Spleen (tissue), 11 donors: ENCODE measurements around the gene GTSF1L. TPM values are rescaled to one million over a fixed set of nuclear protein-coding genes. Genes with fewer than 3 reads are reported as not detected.

Experiments used
- DNase-seq: peaks from one replicate; pipeline ENCODE4 v3.0.0-alpha.2; 2020
- H3K27ac ChIP-seq, 8 donors: fragments of 200-600 bp; sonication (generic) in 7 of 8; 1 replicate in 4 of 8; 2 replicates in 4 of 8; pipeline versions ENCODE4 v1.5.0 to v1.8.0; 2016 to 2021; ENCODE audit warnings: inconsistent platforms in 4 of 8, mild to moderate bottlenecking in 4 of 8, moderate library complexity in 1 of 8
- H3K27me3 ChIP-seq, 7 donors: fragments of 200-600 bp; sonication (generic) in 6 of 7; replicated peaks in 1 of 7; 1 replicate in 4 of 7; 2 replicates in 3 of 7; pipeline versions ENCODE4 v1.5.0 to v1.8.0; 2016 to 2021; ENCODE audit warnings: inconsistent platforms in 3 of 7, mild to moderate bottlenecking in 1 of 7
- H3K36me3 ChIP-seq, 6 donors: fragments of 200-600 bp; sonication (generic) in 5 of 6; 1 replicate in 4 of 6; 2 replicates in 2 of 6; pipeline versions ENCODE4 v1.5.0 to v1.8.0; 2016 to 2021; ENCODE audit warnings: inconsistent platforms in 2 of 6
- H3K4me1 ChIP-seq, 6 donors: fragments of 200-600 bp; sonication (generic) in 5 of 6; 1 replicate in 3 of 6; 2 replicates in 3 of 6; pipeline versions ENCODE4 v1.5.0 to v1.8.0; 2016 to 2021; ENCODE audit warnings: inconsistent platforms in 3 of 6
- H3K4me3 ChIP-seq, 8 donors: fragments of 200-600 bp; sonication (generic) in 7 of 8; 1 replicate in 4 of 8; 2 replicates in 4 of 8; pipeline versions ENCODE4 v1.5.0 to v1.8.0; 2016 to 2021; ENCODE audit warnings: inconsistent platforms in 4 of 8, mild to moderate bottlenecking in 4 of 8, moderate library complexity in 2 of 8
- H3K9me3 ChIP-seq, 8 donors: fragments of 200-600 bp; sonication (generic) in 7 of 8; 1 replicate in 4 of 8; 2 replicates in 4 of 8; pipeline versions ENCODE4 v1.5.0 to v1.8.0; 2016 to 2021; ENCODE audit warnings: inconsistent platforms in 4 of 8
- POLR2A ChIP-seq, 3 donors: fragments of 450-650 bp; IDR thresholded peaks; one replicate each; pipeline ENCODE4 v1.5.1; 2017; ENCODE audit warnings: antibody characterized with exemption in 3 of 3, mild to moderate bottlenecking in 1 of 3
- POLR2AphosphoS5 ChIP-seq, 3 donors: sonication (generic); formaldehyde crosslinking; IDR thresholded peaks; one replicate each; pipeline ENCODE4 v1.5.1; 2017; ENCODE audit warnings: antibody characterized with exemption in 3 of 3
- WGBS, 5 donors: extraction: QIAGEN DNeasy Blood & Tissue Kit in 3 of 5; methylation state at CpG; one replicate each; pipeline versions ENCODE4 v1.1.5 to v1.1.7; 2013 to 2018; 5-methylcytosine and 5-hydroxymethylcytosine counted together
- intact Hi-C: fragments of 100-400 bp; cut with DNase I; formaldehyde crosslinking; loops from one replicate; pipeline ENCODE4 v1.15.0; 2023; ENCODE audit warnings: low total_unique reads
- polyA plus RNA-seq, 3 donors: library from polyadenylated mRNA; stranded (reverse); fragments of 200-250 nt; gene quantifications; one replicate each; pipeline ENCODE4 v1.2.1, GENCODE V29; 2013
- total RNA-seq, 7 donors: library from RNA; depleted of rRNA in 3 of 7; stranded (reverse); fragments of >200 nt in 3 of 7; fragmentation: NEBNext Ultra II Directional in 4 of 7; extraction: Animal tissue kit (Norgen Biotek cat#: 25700) in 4 of 7; gene quantifications; one replicate each; pipeline versions ENCODE4 v1.1.0 to v1.2.1, GENCODE V29; 2016 to 2021
- TF ChIP-seq, protein P1 (sequence below), 11 experiments: fragments of 200-600 bp in 7 of 11; fragments of 450-650 bp in 4 of 11; sonication (generic) in 4 of 11; IDR thresholded peaks in 8 of 11; conservative IDR thresholded peaks in 3 of 11; 1 replicate in 7 of 11; 2 replicates in 4 of 11; pipeline versions ENCODE4 v1.4.0 to v1.8.0; 2016 to 2021; ENCODE audit warnings: antibody characterized with exemption in 11 of 11, inconsistent platforms in 4 of 11, mild to moderate bottlenecking in 1 of 11
- donor health status: healthy with polysubstance abuse.
- donor health status: DM: no; HTN: no; CAD: no; lungs with moderate emphysema.
- donor health status: DM: no; HTN: no; CAD: no.
- donor health status: Bipolar disorder and iron deficiency.
- donor health status: healthy.
- donor health status: DM: no; HTN: no; CAD: no.
- donor health status: DM: yes; HTN: yes; CAD: no.

The GTSF1L gene
- total and polyA plus RNA-seq, 10 donors: 0.40 to 3.0 (median 0.90) TPM; not detected in 5

DNA sequence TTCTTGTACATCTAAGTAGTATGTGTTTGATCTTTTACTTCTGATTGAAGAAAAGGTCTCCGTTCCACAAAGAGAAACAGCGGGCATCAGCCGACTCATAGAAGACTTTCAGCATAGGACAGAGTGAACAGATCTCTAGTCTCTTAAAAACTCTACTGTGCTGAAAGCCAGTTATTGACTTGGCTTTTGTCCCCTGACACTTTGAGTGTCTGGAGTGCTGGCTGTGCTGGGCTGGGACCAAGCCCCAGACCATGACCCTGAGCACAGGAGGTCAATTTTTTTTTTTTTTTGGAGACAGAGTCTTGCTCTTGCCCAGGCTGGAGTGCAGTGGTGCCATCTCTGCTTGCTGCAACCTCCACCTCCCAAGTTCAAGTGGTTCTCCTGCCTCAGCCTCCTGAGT, 32.0 kb downstream of the GTSF1L start:
- TF ChIP-seq POLR2A (IDR thresholded peaks at IDR 0.05) (no peak), POLR2AphosphoS5 (IDR thresholded peaks at IDR 0.05) (no peak)
- TF ChIP-seq, protein P1, sequence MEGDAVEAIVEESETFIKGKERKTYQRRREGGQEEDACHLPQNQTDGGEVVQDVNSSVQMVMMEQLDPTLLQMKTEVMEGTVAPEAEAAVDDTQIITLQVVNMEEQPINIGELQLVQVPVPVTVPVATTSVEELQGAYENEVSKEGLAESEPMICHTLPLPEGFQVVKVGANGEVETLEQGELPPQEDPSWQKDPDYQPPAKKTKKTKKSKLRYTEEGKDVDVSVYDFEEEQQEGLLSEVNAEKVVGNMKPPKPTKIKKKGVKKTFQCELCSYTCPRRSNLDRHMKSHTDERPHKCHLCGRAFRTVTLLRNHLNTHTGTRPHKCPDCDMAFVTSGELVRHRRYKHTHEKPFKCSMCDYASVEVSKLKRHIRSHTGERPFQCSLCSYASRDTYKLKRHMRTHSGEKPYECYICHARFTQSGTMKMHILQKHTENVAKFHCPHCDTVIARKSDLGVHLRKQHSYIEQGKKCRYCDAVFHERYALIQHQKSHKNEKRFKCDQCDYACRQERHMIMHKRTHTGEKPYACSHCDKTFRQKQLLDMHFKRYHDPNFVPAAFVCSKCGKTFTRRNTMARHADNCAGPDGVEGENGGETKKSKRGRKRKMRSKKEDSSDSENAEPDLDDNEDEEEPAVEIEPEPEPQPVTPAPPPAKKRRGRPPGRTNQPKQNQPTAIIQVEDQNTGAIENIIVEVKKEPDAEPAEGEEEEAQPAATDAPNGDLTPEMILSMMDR (IDR thresholded peaks at IDR 0.05 in 8 of 11, conservative IDR thresholded peaks at IDR 0.05 in 3 of 11): no peak
- Histone ChIP-seq H3K4me1 (peaks cover 0 to 5% (median 0%) of the 10 kb centered on the region in 6 donors), H3K27me3 (no peaks in the 10 kb centered on the region), H3K4me3 (no peak overlapping the region), H3K9me3 (no peaks in the 10 kb centered on the region), H3K27ac (no peak overlapping the region), H3K36me3 (peaks cover 0 to 52% (median under 1%) of the 10 kb centered on the region in 6 donors)
- intact Hi-C loops: loop anchor here (5.0 kb wide), 2 partner anchors 157 to 247 kb away; no protein-coding TSS in a partner anchor
- WGBS, 5 donors: 90 to 100% (median 93%) methylated on average over 3 of the region's 3 CpGs
- no peak for DNase-seq

- no peaks in the 10 kb centered on the region for H3K27me3 ChIP-seq
- TF ChIP-seq, protein P1 (IDR thresholded peaks at IDR 0.05 in 8 of 11, conservative IDR thresholded peaks at IDR 0.05 in 3 of 11): peak in 10 of 11 experiments; percentile 11 to 74 (median 58)
- no peak for TF ChIP-seq POLR2A (IDR thresholded peaks at IDR 0.05)
- WGBS, 5 donors: 78 to 96% (median 86%) methylated on average over 2 to 5 of the region's 5 CpGs
- DNase-seq: peak; percentile 87
- no peak overlapping the region for H3K4me3 ChIP-seq
- H3K4me1 ChIP-seq: peaks cover 0 to 5% (median 0%) of the 10 kb centered on the region in 6 donors
- peaks cover 0 to 53% (median 0%) of the 10 kb centered on the region in 6 donors for H3K36me3 ChIP-seq
- H3K9me3 ChIP-seq: no peaks in the 10 kb centered on the region
- no peak overlapping the region for H3K27ac ChIP-seq
- intact Hi-C loops: loop anchor here (5.0 kb wide), 2 partner anchors 155 to 245 kb away; no protein-coding TSS in a partner anchor
These were observed 34.8 kb downstream of the GTSF1L start for GRCh38 chr20:43691928-43692524.

DNA sequence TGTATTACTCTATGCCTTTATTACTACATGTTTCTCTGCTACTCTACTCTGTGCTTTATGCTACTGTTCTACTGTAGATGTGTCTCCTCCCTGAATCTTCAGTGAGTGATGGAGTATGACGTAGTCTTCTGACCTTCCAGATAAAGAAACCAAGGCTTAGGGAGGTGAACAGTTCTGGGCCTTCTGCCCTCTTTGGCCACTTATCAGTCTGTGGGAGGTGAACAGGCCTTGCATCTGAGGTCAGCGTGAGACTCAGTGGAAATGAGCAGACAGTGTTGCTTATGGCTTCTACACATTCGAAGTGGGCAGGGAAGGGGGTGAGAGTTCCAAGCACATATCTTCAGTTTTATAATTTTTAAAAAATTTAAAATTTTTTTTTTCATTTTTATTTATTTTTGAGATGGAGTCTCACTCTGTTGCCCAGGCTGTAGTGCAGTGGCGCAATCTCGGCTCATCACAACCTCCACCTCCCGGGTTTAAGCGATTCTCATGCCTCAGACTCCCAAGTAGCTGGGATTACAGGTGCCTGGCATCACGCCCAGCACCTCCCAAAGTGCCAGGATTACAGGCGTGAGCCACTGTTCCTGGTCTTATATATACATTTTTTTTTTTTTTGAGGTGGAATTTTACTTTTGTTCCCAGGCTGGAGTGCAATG, 35.7 kb downstream of the GTSF1L start:
- H3K9me3 ChIP-seq: no peaks in the 10 kb centered on the region
- intact Hi-C loops: loop anchor here (5.0 kb wide), 2 partner anchors 154 to 244 kb away; no protein-coding TSS in a partner anchor
- TF ChIP-seq POLR2A (IDR thresholded peaks at IDR 0.05) (no peak), POLR2AphosphoS5 (IDR thresholded peaks at IDR 0.05) (no peak)
- TF ChIP-seq, protein P1 (IDR thresholded peaks at IDR 0.05 in 8 of 11, conservative IDR thresholded peaks at IDR 0.05 in 3 of 11): no peak

GRCh38 chr20:43689165-43689564, 37.6 kb downstream of the GTSF1L start:
- no peak overlapping the region for H3K4me3 ChIP-seq
- WGBS, 5 donors: 81 to 98% (median 95%) methylated on average over 4 of the region's 4 CpGs
- no peaks in the 10 kb centered on the region for H3K27me3 ChIP-seq
- H3K9me3 ChIP-seq: no peaks in the 10 kb centered on the region
- intact Hi-C loops: no loop called here
- TF ChIP-seq, protein P1 (IDR thresholded peaks at IDR 0.05 in 8 of 11, conservative IDR thresholded peaks at IDR 0.05 in 3 of 11): no peak
- TF ChIP-seq POLR2AphosphoS5 (IDR thresholded peaks at IDR 0.05) (no peak), POLR2A (IDR thresholded peaks at IDR 0.05) (no peak)
- DNase-seq: no peak
- H3K4me1 ChIP-seq: peaks cover 0 to 5% (median 0%) of the 10 kb centered on the region in 6 donors
- no peak overlapping the region for H3K27ac ChIP-seq
- peaks cover 0 to 46% (median 0%) of the 10 kb centered on the region in 6 donors for H3K36me3 ChIP-seq

More for the DNA sequence above, 35.7 kb downstream of the GTSF1L start:
- H3K4me3 ChIP-seq: no peak overlapping the region
- H3K4me1 ChIP-seq: peaks cover 0 to 5% (median 0%) of the 10 kb centered on the region in 6 donors
- DNase-seq: no peak
- no peaks in the 10 kb centered on the region for H3K27me3 ChIP-seq
- 92 to 97% (median 93%) methylated on average over 9 of the region's 9 CpGs for WGBS, 5 donors
- no peak overlapping the region for H3K27ac ChIP-seq
- peaks cover 0 to 56% (median 0%) of the 10 kb centered on the region in 6 donors for H3K36me3 ChIP-seq
